Stimulated activated CD4-positive, alpha-beta T cell treated with anti-CD3 and anti-CD28 coated beads, Interleukin-2, amount 100 ng/mL, for 24 hours (primary cell): ENCODE results near the gene DHX58.
A peak's percentile ranks its signal among the peaks of the same experiment; 100 is the strongest.

Experiments
- DNase-seq, 2 donors: peaks; one replicate each; pipeline ENCODE4 v3.0.0-alpha.2; 2020

DHX58 gene

GRCh38 chr17:42081516-42082129, 30.9 kb downstream of the DHX58 start:
- DNase-seq: no peak

- DNase-seq: no peak
Measured at GRCh38 chr17:42079541-42079940, 33.0 kb downstream of the DHX58 start.

GRCh38 chr17:42078396-42079043, 34.0 kb downstream of the DHX58 start:
- no peak for DNase-seq

- no peak for DNase-seq
Measured at GRCh38 chr17:42077755-42078154, 34.8 kb downstream of the DHX58 start.

- no peak for DNase-seq
Measured at GRCh38 chr17:42076797-42077559, 35.5 kb downstream of the DHX58 start.

- DNase-seq: no peak
Measured at GRCh38 chr17:42075789-42076188, 36.7 kb downstream of the DHX58 start.

- DNase-seq: no peak
Measured at GRCh38 chr17:42072323-42073187, 40.0 kb downstream of the DHX58 start.

GRCh38 chr17:42071810-42072209, 40.7 kb downstream of the DHX58 start:
- DNase-seq: peak in 1 of 2 donors; percentile 13

GRCh38 chr17:42068979-42069378, 43.5 kb downstream of the DHX58 start:
- DNase-seq: no peak

- peak; percentile 82 to 85 for DNase-seq
Measured at GRCh38 chr17:42067371-42068091, 45.0 kb downstream of the DHX58 start.

- DNase-seq: no peak
Measured at GRCh38 chr17:42065201-42065600, 47.3 kb downstream of the DHX58 start.

GRCh38 chr17:42062681-42063080, 49.8 kb downstream of the DHX58 start:
- DNase-seq: no peak

GRCh38 chr17:42061646-42062487, 50.6 kb downstream of the DHX58 start:
- no peak for DNase-seq

- no peak for DNase-seq
Measured at GRCh38 chr17:42060231-42060630, 52.3 kb downstream of the DHX58 start.

GRCh38 chr17:42059815-42060214, 52.7 kb downstream of the DHX58 start:
- DNase-seq: no peak

GRCh38 chr17:42058063-42058462, 54.5 kb downstream of the DHX58 start:
- no peak for DNase-seq

- no peak for DNase-seq
Measured at GRCh38 chr17:42056635-42057034, 55.9 kb downstream of the DHX58 start.

- no peak for DNase-seq
Measured at GRCh38 chr17:42055496-42055895, 57.0 kb downstream of the DHX58 start.

GRCh38 chr17:42055027-42055426, 57.5 kb downstream of the DHX58 start:
- no peak for DNase-seq

- no peak for DNase-seq
Measured at GRCh38 chr17:42053731-42054500, 58.6 kb downstream of the DHX58 start.
